ENCODE results near the gene RERE. TPM values are rescaled to one million over a fixed set of nuclear protein-coding genes. Genes with fewer than 3 reads are reported as not detected.
A peak's percentile ranks its signal among the peaks of the same experiment; 100 is the strongest.

The RERE gene
- total RNA-seq, 2 experiments from 2014 or later = 45.8 to 57.1 TPM

- H3K27ac Mint-ChIP-seq = no peak overlapping the region
- H3K27me3 Mint-ChIP-seq = no peaks in the 10 kb centered on the region
- ChIA-PET POLR2A (no interaction called here), CTCF (no interaction called here)
- no peak for TF ChIP-seq CTCF (IDR thresholded peaks at IDR 0.05)
- no peak for DNase-seq
- peaks cover 39% of the 10 kb centered on the region for H3K4me1 Mint-ChIP-seq (ENCODE audit: low read depth)
- intact Hi-C loops (cut with micrococcal nuclease) = no loop called here
- no peak overlapping the region for H3K4me3 Mint-ChIP-seq
- peaks cover 8% of the 10 kb centered on the region for H3K9me3 Mint-ChIP-seq
- no peak for ATAC-seq
- H3K36me3 Mint-ChIP-seq (ENCODE audit: low read depth) = peaks cover 13% of the 10 kb centered on the region
Observed at GRCh38 chr1:8591569-8591968, 225.9 kb downstream of the RERE start.

GRCh38 chr1:8590721-8591351 is 226.6 kb downstream of the RERE start:
- intact Hi-C loops (cut with micrococcal nuclease) = no loop called here
- no peak overlapping the region for H3K27ac Mint-ChIP-seq
- ChIA-PET CTCF (interaction anchor here (0.9 to 1.1 kb wide), 2 partner anchors 12 to 29 kb away, joined by 3 read pairs; no protein-coding TSS in a partner anchor), POLR2A (no interaction called here)
- no peak for TF ChIP-seq CTCF (IDR thresholded peaks at IDR 0.05)
- no peaks in the 10 kb centered on the region for H3K27me3 Mint-ChIP-seq
- ATAC-seq (peak; percentile 39), DNase-seq (no peak)
- peaks cover 32% of the 10 kb centered on the region for H3K4me1 Mint-ChIP-seq (ENCODE audit: low read depth)
- H3K4me3 Mint-ChIP-seq = no peak overlapping the region
- peaks cover 8% of the 10 kb centered on the region for H3K9me3 Mint-ChIP-seq
- peaks cover 13% of the 10 kb centered on the region for H3K36me3 Mint-ChIP-seq (ENCODE audit: low read depth)

GRCh38 chr1:8589571-8589970 is 227.9 kb downstream of the RERE start:
- DNase-seq (no peak), ATAC-seq (no peak)
- intact Hi-C loops (cut with micrococcal nuclease) = no loop called here
- CTCF ChIA-PET = interaction anchor here (1.0 kb wide), 1 partner anchor 28 kb away, joined by 5 read pairs; no protein-coding TSS in a partner anchor
- no peak overlapping the region for H3K4me3 Mint-ChIP-seq
- H3K27ac Mint-ChIP-seq = no peak overlapping the region
- TF ChIP-seq CTCF (IDR thresholded peaks at IDR 0.05) = no peak
- peaks cover 29% of the 10 kb centered on the region for H3K4me1 Mint-ChIP-seq (ENCODE audit: low read depth)
- no peaks in the 10 kb centered on the region for H3K27me3 Mint-ChIP-seq
- peaks cover 8% of the 10 kb centered on the region for H3K9me3 Mint-ChIP-seq
- POLR2A ChIA-PET = interaction anchor here (1.3 kb wide), 1 partner anchor 109 kb away, joined by 3 read pairs; no protein-coding TSS in a partner anchor
- H3K36me3 Mint-ChIP-seq (ENCODE audit: low read depth) = peaks cover 13% of the 10 kb centered on the region

- POLR2A ChIA-PET = interaction anchor here (1.0 to 1.4 kb wide), 3 partner anchors 15 to 118 kb away, joined by 3 to 5 read pairs (median 3); no protein-coding TSS in a partner anchor
- Mint-ChIP-seq H3K4me3 (no peak overlapping the region), H3K9me3 (no peaks in the 10 kb centered on the region), H3K36me3 (ENCODE audit: low read depth) (peaks cover 4% of the 10 kb centered on the region), H3K4me1 (ENCODE audit: low read depth) (peaks cover 29% of the 10 kb centered on the region), H3K27me3 (no peaks in the 10 kb centered on the region), H3K27ac (no peak overlapping the region)
- DNase-seq = no peak
- CTCF ChIA-PET = interaction anchor here (1.0 to 3.8 kb wide), 7 partner anchors 9 to 261 kb away, joined by 3 to 17 read pairs (median 3); no protein-coding TSS in a partner anchor
- no peak for TF ChIP-seq CTCF (IDR thresholded peaks at IDR 0.05)
- ATAC-seq = no peak
- intact Hi-C loops (cut with micrococcal nuclease) = no loop called here
Observed at GRCh38 chr1:8587784-8588183, 229.7 kb downstream of the RERE start.

- Mint-ChIP-seq H3K4me1 (ENCODE audit: low read depth) (peaks cover 26% of the 10 kb centered on the region), H3K27ac (no peak overlapping the region), H3K27me3 (no peaks in the 10 kb centered on the region), H3K4me3 (no peak overlapping the region), H3K36me3 (ENCODE audit: low read depth) (peaks cover 4% of the 10 kb centered on the region), H3K9me3 (no peaks in the 10 kb centered on the region)
- DNase-seq (no peak), ATAC-seq (no peak)
- TF ChIP-seq CTCF (IDR thresholded peaks at IDR 0.05) = no peak
- POLR2A ChIA-PET = interaction anchor here (1.2 to 1.4 kb wide), 2 partner anchors 8 to 16 kb away, joined by 5 read pairs; no protein-coding TSS in a partner anchor
- CTCF ChIA-PET = interaction anchor here (0.6 to 3.8 kb wide), 5 partner anchors 17 to 263 kb away, joined by 3 to 17 read pairs (median 4); no protein-coding TSS in a partner anchor
- intact Hi-C loops (cut with micrococcal nuclease) = no loop called here
Observed at GRCh38 chr1:8586438-8586837, 231.0 kb downstream of the RERE start.
